Measurements from ENCODE around the gene PTPN4. TPM values are rescaled to one million over a fixed set of nuclear protein-coding genes. Genes with fewer than 3 reads are reported as not detected.

PTPN4 gene
- total RNA-seq, 1 experiment from 2014 or later: 80.5 TPM

- H3K4me3 Mint-ChIP-seq: no peak overlapping the region
- no peak overlapping the region for H4K5ac ChIP-seq (ENCODE audit: insufficient read length, low read depth, low read length)
- H4K20me1 ChIP-seq (ENCODE audit: control insufficient read depth, insufficient read depth, insufficient read length): no peaks in the 10 kb centered on the region
Observed at GRCh38 chr2:119736021-119736420, 23.7 kb upstream of the PTPN4 start.

More at GRCh38 chr2:119736021-119736420, 23.7 kb upstream of the PTPN4 start:
- Mint-ChIP-seq H3K36me3 (ENCODE audit: insufficient read depth in 1 of 3, low read depth in 3 of 3) (no peaks in the 10 kb centered on the region), H3K4me1 (peaks cover 5 to 11% of the 10 kb centered on the region in 2 experiments), H3K9me3 (no peaks in the 10 kb centered on the region), H3K27me3 (ENCODE audit: low read depth) (no peaks in the 10 kb centered on the region), H3K27ac (no peak overlapping the region)
- Histone ChIP-seq H2BK12ac (ENCODE audit: insufficient read length, low read depth, low read length) (no peak overlapping the region), H2BK20ac (ENCODE audit: low read depth, low read length, poor library complexity, severe bottlenecking) (no peak overlapping the region), H3K27me3 (ENCODE audit: insufficient read depth, low read length) (no peaks in the 10 kb centered on the region), H2BK5ac (ENCODE audit: insufficient read length, low read length) (no peak overlapping the region), H3K23ac (ENCODE audit: insufficient read length, low read depth, low read length) (no peak overlapping the region), H2BK15ac (ENCODE audit: low read depth, low read length) (no peak overlapping the region), H3K79me1 (ENCODE audit: insufficient read depth, low read depth, low read length, poor library complexity, severe bottlenecking) (no peaks in the 10 kb centered on the region), H2AFZ (ENCODE audit: low read length) (no peak overlapping the region), H3K27ac (ENCODE audit: insufficient read length, low read depth, low read length) (no peak overlapping the region), H3K56ac (ENCODE audit: insufficient read length, low read depth, low read length) (no peak overlapping the region), H4K91ac (ENCODE audit: insufficient read length, low read depth, low read length) (no peak overlapping the region), H3K14ac (ENCODE audit: insufficient read depth, low read length) (no peak overlapping the region), H3K4me2 (ENCODE audit: insufficient read depth, insufficient read length, low read length) (no peak overlapping the region), H3K9me3 (ENCODE audit: control insufficient read depth, low read depth, low read length) (no peaks in the 10 kb centered on the region), H4K8ac (replicated peaks; ENCODE audit: insufficient read length, low read depth, low read length) (no peak overlapping the region), H3K79me2 (ENCODE audit: insufficient read depth, low read length) (no peaks in the 10 kb centered on the region), H3T11ph (ENCODE audit: low read length) (no peak overlapping the region), H3K18ac (ENCODE audit: insufficient read length, low read depth, low read length) (no peak overlapping the region), H2BK120ac (ENCODE audit: low read depth, low read length, poor library complexity, severe bottlenecking) (no peak overlapping the region), H3K4me1 (ENCODE audit: insufficient read depth, low read length) (no peaks in the 10 kb centered on the region), H3K4ac (ENCODE audit: low read depth, low read length) (no peak overlapping the region), H2AK5ac (ENCODE audit: insufficient read length, low read length) (no peak overlapping the region), H3K23me2 (ENCODE audit: insufficient read length, low read depth, low read length, poor library complexity, severe bottlenecking) (no peaks in the 10 kb centered on the region), H3K9ac (ENCODE audit: extremely low read depth, insufficient read length, low read length) (no peak overlapping the region)
- TF ChIP-seq CTCF (conservative IDR thresholded peaks at IDR 0.05): no peak
- no peak for DNase-seq
- WGBS (ENCODE audit: extremely low coverage, insufficient read length, low lambda C conversion rate): no CpG with 5 or more reads among the region's 5 CpGs
